Measurements from ENCODE around the gene KRTAP2-3. TPM values are rescaled to one million over a fixed set of nuclear protein-coding genes. Genes with fewer than 3 reads are reported as not detected.
"Not testable (repeated sequence)": the region's sequence is repeated elsewhere in the genome, so short reads cannot be mapped to it uniquely, and the experiment has no call there.

KRTAP2-3 gene
- total RNA-seq, 4 donors from 2014 or later: not detected

- WGBS: 83% methylated on average over 3 of the region's 3 CpGs
- DNase-seq (ENCODE audit: extremely low spot score): no peak
- no peaks in the 10 kb centered on the region for H3K9me3 ChIP-seq
- H3K27me3 ChIP-seq: no peaks in the 10 kb centered on the region
- no peak overlapping the region for H3K4me3 ChIP-seq
- no peak overlapping the region for H3K27ac ChIP-seq (replicated peaks in 1 of 4)
- intact Hi-C loops (cut with DNase I): no loop called here
- no peaks in the 10 kb centered on the region for H3K36me3 ChIP-seq
- TF ChIP-seq POLR2A (IDR thresholded peaks at IDR 0.05; ENCODE audit: low read depth): no peak
- TF ChIP-seq EP300 (IDR thresholded peaks at IDR 0.05): no peak
- no peak for TF ChIP-seq CTCF (IDR thresholded peaks at IDR 0.05)
- TF ChIP-seq POLR2AphosphoS5 (IDR thresholded peaks at IDR 0.05): no peak
- H3K4me1 ChIP-seq: no peaks in the 10 kb centered on the region
Observed at GRCh38 chr17:41069031-41069430, 9.1 kb upstream of the KRTAP2-3 start.

- intact Hi-C loops (cut with DNase I): no loop called here
Observed at GRCh38 chr17:41067281-41067680, 7.4 kb upstream of the KRTAP2-3 start.

GRCh38 chr17:41065829-41066624 is 6.1 kb upstream of the KRTAP2-3 start, which contains the start of gene KRTAP2-4:
KRTAP2-4 (minus strand) TSS chr17:41065879; CDS start chr17:41065845, 34 bp downstream.
- Histone ChIP-seq H3K4me3 (no peak within 1 kb of the TSS), H3K9me3 (no peaks in the 10 kb centered on the region), H3K4me1 (no peaks in the 10 kb centered on the region), H3K36me3 (no peaks in the 10 kb centered on the region), H3K27ac (replicated peaks in 1 of 4) (no peak within 1 kb of the TSS), H3K27me3 (no peaks in the 10 kb centered on the region)
- DNase-seq (ENCODE audit: extremely low spot score): no peak
- intact Hi-C loops (cut with DNase I): no loop called here
- TF ChIP-seq CTCF (IDR thresholded peaks at IDR 0.05): no peak
- no peak for TF ChIP-seq EP300 (IDR thresholded peaks at IDR 0.05)
- TF ChIP-seq POLR2AphosphoS5 (IDR thresholded peaks at IDR 0.05): no peak
- no peak for TF ChIP-seq POLR2A (IDR thresholded peaks at IDR 0.05; ENCODE audit: low read depth)
- WGBS: 88% methylated on average over 5 of the region's 6 CpGs

More at GRCh38 chr17:41067281-41067680, 7.4 kb upstream of the KRTAP2-3 start:
- no peaks in the 10 kb centered on the region for H3K27me3 ChIP-seq
- H3K36me3 ChIP-seq: no peaks in the 10 kb centered on the region
- no peak for TF ChIP-seq POLR2AphosphoS5 (IDR thresholded peaks at IDR 0.05)
- no peak for TF ChIP-seq EP300 (IDR thresholded peaks at IDR 0.05)
- no peak for TF ChIP-seq POLR2A (IDR thresholded peaks at IDR 0.05; ENCODE audit: low read depth)
- TF ChIP-seq CTCF (IDR thresholded peaks at IDR 0.05): no peak
- no peaks in the 10 kb centered on the region for H3K9me3 ChIP-seq
- no peaks in the 10 kb centered on the region for H3K4me1 ChIP-seq
- no peak overlapping the region for H3K4me3 ChIP-seq
- DNase-seq (ENCODE audit: extremely low spot score): no peak
- H3K27ac ChIP-seq (replicated peaks in 1 of 4): no peak overlapping the region

- H3K9me3 ChIP-seq; H3K27me3 ChIP-seq; intact Hi-C loops (cut with DNase I); H3K27ac ChIP-seq (replicated peaks in 1 of 4); H3K4me3 ChIP-seq; H3K36me3 ChIP-seq; H3K4me1 ChIP-seq; DNase-seq (ENCODE audit: extremely low spot score): not testable (repeated sequence)
- WGBS: 76% methylated on average over 6 of the region's 16 CpGs
Observed at GRCh38 chr17:41065016-41065689, 5.2 kb upstream of the KRTAP2-3 start.

- no peak for TF ChIP-seq POLR2AphosphoS5 (IDR thresholded peaks at IDR 0.05)
- no peak for TF ChIP-seq CTCF (IDR thresholded peaks at IDR 0.05)
- no peak for TF ChIP-seq EP300 (IDR thresholded peaks at IDR 0.05)
- TF ChIP-seq POLR2A (IDR thresholded peaks at IDR 0.05; ENCODE audit: low read depth): no peak
- DNase-seq (ENCODE audit: extremely low spot score): no peak
- no peaks in the 10 kb centered on the region for H3K4me1 ChIP-seq
- no peaks in the 10 kb centered on the region for H3K9me3 ChIP-seq
- no peak overlapping the region for H3K4me3 ChIP-seq
- no peak overlapping the region for H3K27ac ChIP-seq (replicated peaks in 1 of 4)
- 88% methylated on average over 1 of the region's 1 CpG for WGBS
- intact Hi-C loops (cut with DNase I): no loop called here
- H3K27me3 ChIP-seq: no peaks in the 10 kb centered on the region
- H3K36me3 ChIP-seq: no peaks in the 10 kb centered on the region
Observed at GRCh38 chr17:41064301-41064700, 4.4 kb upstream of the KRTAP2-3 start.
